Measurements from ENCODE around the gene TMED6. TPM values are rescaled to one million over a fixed set of nuclear protein-coding genes. Genes with fewer than 3 reads are reported as not detected.

The TMED6 gene
- total and polyA plus RNA-seq, 2 experiments from 2014 or later, result 0.29 TPM; not detected in 1

GRCh38 chr16:69339289-69340094 is 12.1 kb downstream of the TMED6 start, which contains the start of the genes COG8 and NIP7 (continued):
- TF ChIP-seq, protein P1, sequence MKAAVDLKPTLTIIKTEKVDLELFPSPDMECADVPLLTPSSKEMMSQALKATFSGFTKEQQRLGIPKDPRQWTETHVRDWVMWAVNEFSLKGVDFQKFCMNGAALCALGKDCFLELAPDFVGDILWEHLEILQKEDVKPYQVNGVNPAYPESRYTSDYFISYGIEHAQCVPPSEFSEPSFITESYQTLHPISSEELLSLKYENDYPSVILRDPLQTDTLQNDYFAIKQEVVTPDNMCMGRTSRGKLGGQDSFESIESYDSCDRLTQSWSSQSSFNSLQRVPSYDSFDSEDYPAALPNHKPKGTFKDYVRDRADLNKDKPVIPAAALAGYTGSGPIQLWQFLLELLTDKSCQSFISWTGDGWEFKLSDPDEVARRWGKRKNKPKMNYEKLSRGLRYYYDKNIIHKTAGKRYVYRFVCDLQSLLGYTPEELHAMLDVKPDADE (IDR thresholded peaks at IDR 0.05), result peak; percentile 93
- TF ChIP-seq REST (IDR thresholded peaks at IDR 0.05; ENCODE audit: unreplicated experiment), result no peak
- peak; percentile 13 for TF ChIP-seq JUNB (IDR thresholded peaks at IDR 0.05; ENCODE audit: unreplicated experiment)
- no peak for TF ChIP-seq EZH2phosphoT487 (IDR thresholded peaks at IDR 0.05; ENCODE audit: unreplicated experiment)
- TF ChIP-seq EZH2 (IDR thresholded peaks at IDR 0.05; ENCODE audit: low read depth, unreplicated experiment), result no peak
- no peak for TF ChIP-seq NANOG (IDR thresholded peaks at IDR 0.05; ENCODE audit: borderline replicate concordance)

DNA sequence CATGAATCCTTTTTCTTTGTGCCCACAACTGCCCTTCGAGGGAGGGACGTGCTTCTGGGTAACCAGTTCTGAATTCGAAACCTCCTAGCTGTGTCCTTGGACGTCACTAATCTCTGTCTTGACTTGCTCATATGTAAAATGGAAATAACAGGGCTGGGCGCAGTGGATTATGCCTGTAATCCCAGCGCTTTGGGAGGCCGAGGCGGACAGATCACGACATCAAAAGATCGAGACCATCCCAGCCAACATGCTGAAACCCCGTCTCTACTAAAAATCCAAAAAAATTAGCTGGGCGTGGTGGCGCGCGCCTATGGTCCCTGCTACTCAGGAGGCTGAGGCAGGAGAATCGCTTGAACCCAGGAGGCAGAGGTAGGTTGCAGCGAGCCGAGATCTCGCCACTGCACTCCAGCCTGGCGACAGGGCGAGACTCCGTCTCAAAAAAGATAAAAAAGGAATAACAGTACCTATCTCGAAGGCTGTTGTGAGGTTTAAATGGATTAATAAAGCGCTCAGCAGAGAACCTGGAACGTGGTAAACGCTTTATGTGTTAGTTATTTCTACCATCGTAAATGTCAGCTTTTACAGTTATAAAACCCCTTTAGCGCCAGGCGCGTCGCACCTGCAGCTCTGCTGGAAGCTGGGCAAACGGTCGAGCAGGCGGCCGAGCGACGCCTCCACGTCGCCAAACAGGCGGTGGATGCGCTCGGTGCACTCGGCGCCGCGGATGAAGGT is 12.9 kb downstream of the TMED6 start:
- no peak for DNase-seq (ENCODE audit: low spot score)
- Histone ChIP-seq H3K4me2 (peak overlapping the region; percentile 92), H3K27ac (ENCODE audit: low read depth) (peak overlapping the region; percentile 67), H3K27me3 (ENCODE audit: insufficient read depth) (no peaks in the 10 kb centered on the region), H2AFZ (peak overlapping the region; percentile 73), H3F3A (replicated peaks; ENCODE audit: low read depth) (peaks cover 32% of the 10 kb centered on the region; the same call in 1 of the 2 replicates), H3K9me2 (ENCODE audit: insufficient read depth) (no peaks in the 10 kb centered on the region), H3K4me1 (ENCODE audit: insufficient read depth) (peaks cover 15% of the 10 kb centered on the region; the same call in 1 of the 2 replicates), H3K36me3 (ENCODE audit: insufficient read depth) (peaks cover 47% of the 10 kb centered on the region), H3K4me3 (peak overlapping the region; percentile 99), H4K20me1 (replicated peaks; ENCODE audit: insufficient read depth) (peaks cover 15% of the 10 kb centered on the region; the same call in 1 of the 2 replicates), H3K79me2 (replicated peaks; ENCODE audit: insufficient read depth) (peaks cover 55% of the 10 kb centered on the region)
- Mint-ChIP-seq H3K9me3 (no peaks in the 10 kb centered on the region; the same call in 2 of the 3 replicates), H3K4me1 (peaks cover 22% of the 10 kb centered on the region), H3K4me3 (peak overlapping the region; percentile 99), H3K27ac (peak overlapping the region; percentile 88), H3K36me3 (ENCODE audit: low read depth) (peaks cover 82% of the 10 kb centered on the region), H3K27me3 (ENCODE audit: insufficient read depth, low read depth, poor library complexity) (peaks cover 17% of the 10 kb centered on the region)
- ATAC-seq, result no peak
- TF ChIP-seq STAT1 (IDR thresholded peaks at IDR 0.05; ENCODE audit: unreplicated experiment) (no peak), EZH2phosphoT487 (IDR thresholded peaks at IDR 0.05; ENCODE audit: unreplicated experiment) (no peak)
- TF ChIP-seq, protein P1 (IDR thresholded peaks at IDR 0.05), result no peak

Data from GM23338 (cell line).